Inflammatory macrophage (primary cell): ENCODE data around the gene CHEK2.
"Not testable (repeated sequence)": the region's sequence is repeated elsewhere in the genome, so short reads cannot be mapped to it uniquely, and the experiment has no call there.

Source experiments
- DNase-seq, 2 donors: peaks; one replicate each; pipeline ENCODE4 v3.0.0-alpha.2; 2020 to 2022
- total RNA-seq, 18 experiments: gene quantifications; one replicate each; lab custom pipeline; 2026; ENCODE audit warnings: mixed read lengths in 6 of 18, inconsistent platforms in 2 of 18; lab: John Stamatoyannopoulos, UW

Gene CHEK2
- total RNA-seq = 8.9 to 24.6 (median 18.1) reads per million in 18 experiments

DNA sequence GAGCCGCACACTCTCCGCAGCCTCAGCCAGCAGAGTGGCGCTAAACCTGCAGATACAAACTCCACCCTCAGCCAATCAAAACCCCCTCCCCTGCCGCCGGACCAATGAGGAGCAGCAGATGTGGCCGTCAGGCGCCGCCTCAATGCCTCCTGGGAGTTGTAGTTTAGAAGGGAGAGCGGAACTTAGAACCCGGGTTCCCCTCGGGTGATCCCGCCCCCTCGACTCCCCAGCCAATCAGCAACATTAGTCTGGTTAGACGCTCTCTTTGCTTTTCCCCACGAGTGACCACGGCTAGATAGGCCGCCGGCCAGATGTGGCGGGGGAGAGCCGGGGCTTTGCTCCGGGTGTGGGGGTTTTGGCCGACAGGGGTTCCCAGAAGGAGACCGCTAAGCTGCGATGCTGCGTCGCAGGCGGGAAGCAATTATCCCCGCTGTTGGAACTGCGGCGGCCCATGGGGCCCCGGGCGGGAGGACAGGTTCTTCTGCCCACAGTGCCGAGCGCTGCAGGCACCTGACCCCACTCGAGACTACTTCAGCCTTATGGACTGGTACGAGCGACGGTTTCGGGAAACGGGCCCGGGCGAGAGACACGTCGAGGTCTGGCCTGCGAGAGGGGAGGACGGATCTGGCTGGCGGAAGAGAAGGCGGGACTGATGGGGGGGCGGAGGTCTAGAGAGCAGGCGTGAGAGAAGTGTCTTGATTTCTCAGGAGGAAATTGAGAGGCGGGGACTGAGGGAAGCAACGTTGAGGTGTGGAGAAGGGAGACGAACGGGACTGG lies at the start of gene CHEK2, which contains the start of gene HSCB:
Gene CHEK2, minus strand, starts transcription at position 36 of the 777 bp plus-strand sequence. CDS start 7,099 bp downstream, outside the sequence.
Gene HSCB, plus strand, starts transcription at position 255 of the 777 bp plus-strand sequence. Its CDS starts 57 bp downstream, at position 312.
- DNase-seq = peak; percentile 99

DNA sequence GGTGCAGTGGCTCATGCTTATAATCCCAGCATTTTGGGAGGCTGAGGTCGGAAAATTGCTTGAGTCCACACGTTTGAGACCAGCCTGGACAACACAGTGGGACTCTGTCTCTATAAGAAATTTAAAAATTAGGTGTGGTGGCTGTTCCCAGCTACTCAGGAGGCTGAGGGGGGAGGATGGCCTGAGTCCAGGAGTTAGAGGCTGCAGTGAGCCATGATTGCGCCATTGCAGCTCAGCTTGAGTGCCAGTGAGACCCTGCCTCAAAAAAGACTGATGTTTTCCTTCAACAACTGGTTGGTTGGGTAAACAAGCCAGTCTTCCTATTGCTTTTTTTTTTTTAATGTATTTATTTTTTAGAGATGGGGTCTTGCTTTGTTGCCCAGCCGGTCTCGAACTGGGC lies 49.5 kb upstream of the CHEK2 start:
- DNase-seq = no peak

DNA sequence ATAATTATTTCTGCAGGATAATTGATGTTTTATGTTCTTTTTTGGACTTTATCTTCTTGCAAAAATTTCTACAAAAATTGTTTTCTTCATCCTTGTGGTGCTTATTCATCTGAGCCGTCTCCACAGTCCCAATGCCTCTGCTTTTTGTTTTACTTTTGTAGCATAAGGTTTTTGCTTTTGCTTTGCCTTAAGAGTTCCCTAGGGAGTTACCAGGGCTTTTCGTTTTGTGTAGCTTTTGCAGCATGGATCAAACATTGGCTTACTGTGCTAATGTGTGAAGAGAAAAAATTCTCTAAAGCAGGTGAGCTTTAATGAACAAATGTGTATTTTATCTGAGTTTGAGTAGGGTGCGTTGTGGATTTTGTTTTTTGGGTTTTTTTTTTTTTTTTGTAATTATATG lies 47.0 kb upstream of the CHEK2 start:
- DNase-seq = no peak

DNA sequence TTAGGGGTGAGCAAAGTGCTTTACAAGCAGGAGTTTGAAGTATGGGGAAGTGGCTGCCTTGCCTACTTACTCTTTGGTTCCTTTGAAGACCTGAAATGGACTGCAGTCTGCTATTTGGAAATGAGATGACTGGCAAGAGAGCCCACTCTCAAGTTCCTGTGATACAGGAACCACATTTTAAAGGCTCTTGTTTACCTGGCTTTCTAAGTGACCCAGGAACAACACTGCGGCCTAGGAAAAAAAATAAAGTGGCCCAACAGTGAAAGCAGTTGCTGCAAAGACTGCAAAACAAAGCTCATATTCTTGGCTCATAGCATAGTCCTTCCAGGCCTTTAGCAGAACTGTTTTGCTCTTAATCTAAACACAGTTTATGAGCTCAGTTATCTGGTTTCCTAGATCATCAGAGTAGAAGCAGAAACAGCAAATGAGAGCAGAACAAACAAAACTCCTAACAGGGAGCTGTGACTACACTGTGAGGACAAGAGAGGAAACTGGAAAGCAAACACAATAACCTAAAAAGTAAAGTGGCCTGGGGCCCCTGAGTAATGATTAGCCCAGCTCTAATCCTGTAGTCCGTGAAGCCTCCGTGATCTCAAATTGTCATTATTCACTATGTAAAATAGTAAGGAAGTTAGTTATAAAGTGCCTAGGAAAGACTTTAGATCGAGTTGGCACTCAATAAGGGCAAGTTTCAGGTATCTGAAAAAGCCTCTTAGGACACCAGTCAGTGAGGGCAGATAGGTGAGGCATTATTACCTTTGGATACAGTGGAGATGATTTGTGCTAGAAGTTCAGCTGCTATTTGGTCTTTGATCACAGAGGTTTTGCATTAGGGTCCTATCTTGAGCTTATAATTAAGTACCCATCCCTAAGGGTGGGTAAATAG lies 42.4 kb upstream of the CHEK2 start:
- peak in 1 of 2 donors; percentile 26 for DNase-seq

DNA sequence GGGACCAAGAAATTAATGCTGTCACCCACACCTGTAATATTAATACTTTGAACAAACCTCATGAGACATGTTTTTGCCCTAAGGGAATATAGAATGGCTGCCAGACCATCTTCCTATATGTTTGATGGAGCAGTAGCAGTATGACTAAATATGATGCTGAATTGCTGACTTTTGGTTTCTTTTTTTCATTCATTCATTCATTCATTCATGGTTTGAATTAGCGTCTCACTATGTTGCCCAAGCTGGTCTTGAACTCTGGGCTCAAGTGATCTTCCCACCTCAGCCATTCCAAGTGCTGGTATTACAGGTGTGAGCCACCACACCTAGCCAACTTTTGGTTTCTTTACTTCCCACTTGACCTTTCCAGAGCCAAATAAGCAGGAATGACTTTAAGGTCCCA lies 38.7 kb upstream of the CHEK2 start:
- no peak for DNase-seq

DNA sequence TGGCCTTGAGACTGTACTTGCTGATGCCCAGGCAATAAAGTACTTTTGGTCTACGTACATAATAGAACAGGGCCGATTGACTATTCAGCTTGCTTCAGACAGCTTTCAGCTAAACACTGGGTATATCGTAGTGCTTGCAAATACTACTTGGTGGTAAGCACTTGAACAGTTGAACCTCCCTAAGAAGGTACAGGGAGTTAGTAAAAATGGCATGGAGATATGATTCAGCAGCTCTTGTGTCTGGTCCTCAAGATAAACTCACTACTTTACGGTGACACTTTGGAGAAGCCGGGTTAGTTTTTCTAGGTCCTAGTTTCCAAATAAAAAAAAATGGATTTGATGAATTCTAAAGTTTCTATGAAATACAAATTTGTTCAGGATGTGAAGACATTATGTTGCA lies 38.2 kb upstream of the CHEK2 start:
- DNase-seq = no peak

DNA sequence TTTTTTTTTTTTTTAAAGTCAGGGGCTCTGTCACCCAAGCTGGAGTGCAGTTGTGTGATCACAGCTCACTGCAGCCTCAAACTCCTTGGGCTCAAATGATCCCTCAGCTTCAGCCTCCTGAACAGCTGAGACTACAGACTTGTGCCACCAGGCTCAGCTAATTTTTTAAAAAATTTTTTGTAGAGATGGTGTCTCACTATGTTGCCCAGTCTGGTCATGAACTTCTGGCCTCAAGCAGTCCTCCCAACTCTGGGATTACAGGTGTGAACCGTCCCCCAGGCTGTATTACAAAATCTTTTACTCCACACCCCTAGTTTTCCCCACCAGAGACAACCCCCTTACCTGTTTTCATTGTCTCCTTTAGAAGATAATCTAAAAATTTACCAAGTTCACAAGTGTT lies 32.8 kb upstream of the CHEK2 start:
- DNase-seq = no peak

DNA sequence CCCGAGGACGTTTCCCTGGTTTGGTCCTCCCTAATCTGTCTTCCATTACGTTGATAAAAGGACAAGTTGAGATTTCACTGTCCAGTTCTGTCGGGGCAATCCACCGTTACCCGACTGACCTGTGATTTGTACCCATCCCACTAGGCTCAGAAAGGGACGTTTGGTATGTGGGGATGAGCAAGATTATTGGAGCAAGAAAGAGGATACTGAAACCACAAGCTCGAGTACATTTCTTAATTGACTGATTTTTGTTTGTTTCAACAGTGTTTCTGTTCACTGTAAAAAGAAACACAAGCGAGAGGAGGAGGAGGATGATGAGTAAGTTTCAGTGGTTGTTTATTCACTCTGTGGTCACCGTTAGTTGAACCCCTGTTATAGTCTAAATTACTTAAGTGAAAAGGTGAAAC lies 31.8 kb upstream of the CHEK2 start:
- peak; percentile 21 to 47 for DNase-seq

DNA sequence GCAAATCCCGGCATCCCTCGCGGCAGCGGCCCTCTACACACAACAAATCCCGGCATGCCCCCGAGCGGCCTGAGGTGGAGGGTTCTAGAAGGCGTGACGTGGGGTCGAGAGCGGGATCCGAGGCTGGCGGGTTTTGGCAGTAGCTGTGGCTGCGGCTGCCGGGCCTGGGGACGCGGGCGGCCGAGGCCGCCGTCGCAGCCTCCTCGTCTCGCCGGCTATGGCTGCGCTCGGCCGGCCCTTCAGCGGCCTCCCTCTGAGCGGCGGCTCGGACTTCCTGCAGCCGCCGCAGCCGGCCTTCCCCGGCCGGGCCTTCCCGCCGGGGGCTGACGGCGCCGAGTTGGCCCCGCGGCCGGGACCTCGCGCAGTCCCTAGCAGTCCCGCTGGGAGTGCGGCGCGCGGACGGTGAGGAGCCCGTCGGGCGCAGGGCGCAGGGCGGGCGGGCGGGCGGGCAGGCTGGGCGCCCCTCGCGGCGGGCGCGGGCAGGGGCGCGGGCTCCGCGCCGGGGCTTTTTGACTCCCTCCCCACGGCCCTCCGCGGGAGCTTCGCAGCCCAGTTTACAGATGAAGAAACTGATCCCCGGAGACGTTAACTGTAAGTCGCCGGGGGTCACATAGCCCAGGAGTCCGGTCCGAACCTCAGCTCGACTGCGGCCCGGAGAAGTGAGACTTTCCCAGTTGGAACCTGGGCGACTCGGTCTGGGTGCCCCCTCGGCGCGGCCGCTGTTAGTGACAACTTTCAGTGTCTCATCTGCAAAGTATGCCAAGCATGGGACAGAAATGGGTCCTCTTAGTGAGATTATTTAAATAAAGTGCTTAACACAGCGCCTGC lies 31.2 kb upstream of the CHEK2 start, which contains the start of gene CCDC117:
Gene CCDC117, plus strand, starts transcription at position 63 of the 828 bp plus-strand sequence. Its CDS starts 155 bp downstream, at position 218.
- peak; percentile 92 to 95 for DNase-seq

DNA sequence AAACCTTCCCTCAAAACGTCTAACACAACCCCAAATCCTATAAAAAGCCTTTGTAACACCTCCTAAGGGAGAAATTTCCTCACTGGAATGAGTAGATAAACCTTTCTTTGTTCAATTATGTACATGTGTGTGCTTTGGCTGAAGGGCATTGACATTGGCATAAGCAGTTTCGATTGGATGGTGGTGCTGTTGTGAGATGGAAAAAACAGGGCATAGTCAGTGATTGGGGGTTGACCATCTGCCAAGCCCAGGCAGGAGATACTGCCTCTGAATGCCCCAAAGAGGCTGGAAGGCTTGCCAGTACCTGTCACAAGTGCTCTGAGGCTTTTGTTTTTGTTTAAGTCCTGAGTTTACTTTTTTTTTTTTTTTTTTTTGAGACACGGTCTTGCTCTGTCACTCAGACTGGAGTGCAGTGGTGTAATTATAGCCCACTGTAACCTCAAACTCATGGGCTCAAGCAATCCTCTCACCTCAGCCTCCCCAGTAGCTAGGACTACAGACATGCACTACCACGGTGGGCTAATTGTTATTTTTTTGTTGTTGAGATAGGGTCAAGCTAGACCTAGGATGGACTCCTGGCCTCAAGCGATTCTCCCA lies 29.7 kb upstream of the CHEK2 start:
- no peak for DNase-seq

DNA sequence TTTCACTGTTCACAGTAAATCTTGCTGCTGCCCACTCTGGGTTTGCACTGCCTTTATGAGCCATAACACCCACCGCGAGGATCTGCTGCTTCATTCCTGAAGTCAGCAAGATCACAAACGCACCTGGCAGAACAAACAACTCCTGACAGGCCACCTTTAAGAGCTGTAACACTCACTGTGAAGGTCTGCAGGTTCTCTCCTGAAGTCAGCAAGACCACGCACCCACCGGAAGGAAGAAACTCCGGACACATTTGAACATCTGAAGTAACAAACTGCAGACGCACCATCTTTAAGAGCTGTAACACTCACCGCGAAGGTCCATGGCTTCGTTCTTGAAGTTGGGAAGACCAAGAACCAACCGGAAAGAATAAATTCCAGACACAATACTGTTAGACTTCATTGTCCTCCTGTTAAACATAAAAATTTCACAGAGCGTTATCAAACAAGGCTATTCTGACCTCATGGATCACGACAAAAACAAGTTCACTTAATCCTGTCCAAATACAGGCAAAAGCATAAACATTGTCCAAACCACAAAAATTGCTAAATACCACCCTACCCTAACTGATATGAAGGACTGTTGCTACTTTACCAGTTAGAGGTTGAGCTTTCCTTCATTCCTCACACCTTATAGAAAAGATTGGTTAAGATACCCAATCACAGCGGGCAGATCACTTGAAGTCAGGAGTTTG lies 27.9 kb upstream of the CHEK2 start:
- no peak for DNase-seq

DNA sequence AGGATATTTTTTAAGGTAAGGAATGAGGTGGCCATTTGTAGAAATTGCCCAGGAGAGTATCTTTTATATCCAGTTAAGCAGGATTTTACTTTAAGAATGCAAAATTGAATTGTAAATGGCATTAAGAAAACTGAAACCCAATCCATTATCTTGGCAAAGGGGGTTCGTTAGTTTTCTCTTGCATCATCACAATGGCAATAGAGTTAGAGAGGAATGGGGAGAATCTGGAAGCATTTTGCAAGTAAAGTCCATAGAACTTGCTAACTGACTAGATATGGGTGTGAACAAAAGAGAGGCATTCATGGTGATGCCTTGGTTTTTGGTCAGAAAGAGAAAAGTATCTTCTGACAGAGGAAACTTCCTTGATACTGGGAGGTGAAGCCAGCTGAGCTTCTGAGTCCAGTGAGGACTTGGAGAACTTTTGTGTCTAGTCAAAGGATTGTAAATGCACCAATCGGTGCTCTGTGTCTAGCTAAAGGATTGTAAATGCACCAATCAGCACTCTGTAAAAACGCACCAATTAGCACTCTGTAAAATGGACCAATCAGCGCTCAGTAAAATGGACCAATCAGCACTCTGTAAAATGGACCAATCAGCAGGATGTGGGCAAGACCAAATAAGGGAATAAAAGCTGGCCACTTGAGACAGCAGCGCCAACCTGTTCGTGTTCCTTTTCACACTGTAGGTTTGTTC lies 27.2 kb upstream of the CHEK2 start:
- no peak for DNase-seq

DNA sequence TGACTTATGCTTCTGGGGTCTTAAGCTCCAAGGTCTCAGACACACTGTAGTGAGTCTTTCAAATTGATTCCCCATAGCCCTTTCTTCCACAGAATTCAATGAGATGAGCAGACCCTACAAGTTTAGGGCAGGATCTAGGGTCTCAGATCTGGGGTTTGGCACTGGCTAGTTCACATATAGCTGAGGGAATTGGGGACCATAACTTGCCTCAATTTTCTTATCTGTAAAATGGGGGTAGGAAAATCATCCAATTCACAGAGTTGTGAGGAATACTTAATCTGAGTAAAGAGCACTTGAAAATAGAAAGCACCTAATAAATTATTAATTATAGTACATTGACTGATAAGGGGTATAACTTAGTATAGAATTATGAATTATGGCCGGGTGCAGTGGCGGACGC lies 25.0 kb upstream of the CHEK2 start:
- no peak for DNase-seq

DNA sequence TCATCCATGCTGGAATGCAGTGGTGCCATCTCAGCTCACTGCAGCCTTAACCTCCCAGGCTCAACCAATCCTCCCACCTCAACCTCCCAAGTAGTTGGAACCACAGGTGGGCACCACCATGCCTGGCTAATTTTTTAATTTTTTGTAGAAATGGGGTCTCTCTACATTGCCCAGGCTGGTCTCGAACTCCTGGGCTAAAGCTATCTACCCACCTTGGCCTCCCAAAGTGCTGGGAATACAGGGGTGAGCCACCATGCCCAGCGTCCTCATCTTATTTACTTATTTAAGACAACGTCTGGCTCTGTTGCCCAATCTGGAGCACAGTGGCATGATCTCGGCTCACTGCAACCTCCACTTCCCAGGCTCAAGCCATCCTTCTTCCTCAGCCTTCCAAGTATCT lies 20.4 kb upstream of the CHEK2 start:
- not testable (repeated sequence) for DNase-seq

DNA sequence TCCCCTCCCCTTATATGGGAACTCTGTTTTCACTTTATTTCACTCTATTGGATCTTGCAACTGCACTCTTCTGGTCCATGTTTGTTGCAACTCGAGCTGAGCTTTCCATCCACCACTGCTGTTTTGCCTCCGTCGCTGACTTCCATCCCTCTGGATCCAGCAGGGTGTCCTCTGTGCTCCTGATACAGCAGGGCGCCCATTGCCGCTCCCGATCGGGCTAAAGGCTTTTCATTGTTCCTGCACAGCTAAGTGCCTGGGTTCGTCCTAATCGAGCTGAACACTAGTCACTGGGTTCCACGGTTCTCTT lies 19.8 kb upstream of the CHEK2 start:
- DNase-seq = no peak

DNA sequence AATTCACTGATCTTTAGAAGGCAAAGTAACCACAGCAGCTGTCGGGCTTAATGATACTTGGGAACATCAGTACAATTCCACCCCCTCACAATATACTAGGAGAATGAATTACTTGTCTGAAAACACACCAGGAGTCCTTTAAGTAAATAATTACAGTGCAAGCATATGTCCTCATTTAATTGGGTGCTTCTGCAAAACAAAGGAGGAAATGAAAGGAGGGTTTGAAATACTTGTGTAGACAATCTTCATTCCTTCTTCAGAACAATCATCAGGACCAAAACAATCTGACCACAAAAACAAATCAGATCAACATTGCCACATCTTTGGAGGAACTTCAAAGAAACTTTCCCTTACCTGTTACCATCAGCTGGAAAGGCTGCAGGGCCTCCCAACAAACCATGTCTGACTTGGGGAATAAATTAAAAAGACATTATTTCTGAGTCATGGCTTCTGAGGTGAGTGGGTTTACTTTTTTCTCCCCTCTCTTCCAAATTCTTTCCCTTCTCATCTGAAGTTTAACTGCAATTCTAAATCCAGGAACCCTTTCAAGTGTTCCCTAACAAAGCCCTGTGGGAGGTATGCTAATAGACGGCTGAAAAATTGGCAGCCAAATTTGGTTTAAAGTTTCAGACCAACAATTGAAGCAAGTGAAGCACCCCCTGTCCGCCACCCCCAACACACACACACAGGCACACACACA lies 18.4 kb upstream of the CHEK2 start:
- DNase-seq = peak; percentile 7 to 42

DNA sequence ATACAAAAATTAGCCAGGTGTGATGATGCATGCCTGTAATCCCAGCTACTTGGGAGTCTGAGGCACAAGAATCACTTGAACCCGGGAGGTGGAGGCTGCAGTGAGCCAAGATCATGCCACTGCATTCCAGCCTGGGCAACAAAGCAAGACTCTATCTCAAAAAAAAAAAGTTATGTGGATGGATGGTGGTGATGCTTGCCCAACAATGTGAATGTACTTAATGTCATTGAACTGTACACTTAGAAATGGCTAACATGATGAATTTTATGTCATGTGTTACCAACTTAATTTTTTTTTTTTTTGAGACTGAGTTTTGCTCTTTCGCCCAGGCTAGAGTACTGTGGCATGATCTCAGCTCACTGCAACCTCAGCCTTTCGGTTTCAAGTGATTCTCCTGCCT lies 12.9 kb upstream of the CHEK2 start:
- DNase-seq = not testable (repeated sequence)

DNA sequence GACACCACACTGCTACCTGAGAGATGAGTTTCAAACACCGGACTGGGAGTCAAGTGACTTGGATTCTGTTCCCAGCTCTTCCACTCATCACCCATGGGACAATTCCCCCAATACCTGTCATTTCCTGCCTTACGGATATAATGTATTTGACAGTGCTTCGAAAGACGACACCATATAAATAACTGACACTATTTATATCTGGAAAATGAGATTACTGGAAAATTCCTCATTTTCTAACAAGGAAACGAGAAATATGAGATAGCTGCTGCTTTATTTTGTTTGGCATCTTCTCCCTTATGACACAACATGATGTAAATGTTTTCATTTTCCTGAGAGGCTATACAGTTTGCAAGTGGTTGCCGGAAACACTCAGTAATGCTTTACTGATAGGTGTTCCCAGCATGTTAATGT lies 8.9 kb upstream of the CHEK2 start:
- no peak for DNase-seq

DNA sequence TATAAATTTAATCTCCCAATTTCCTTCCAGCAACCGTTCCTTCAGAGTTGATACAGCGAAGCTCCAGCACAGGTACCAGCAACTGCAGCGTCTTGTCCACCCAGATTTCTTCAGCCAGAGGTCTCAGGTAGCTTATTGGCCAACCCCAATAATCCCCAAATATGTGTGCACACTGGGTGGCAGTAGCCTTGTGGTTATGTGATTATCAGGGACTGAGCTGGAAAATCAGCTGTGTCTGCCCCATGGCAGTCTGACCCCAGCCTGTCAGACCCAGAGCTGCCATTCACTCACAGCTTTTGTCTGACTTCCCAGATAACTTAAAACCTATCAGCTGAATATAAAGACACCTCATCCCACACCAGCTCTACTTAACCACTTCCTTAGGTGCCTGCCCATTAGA lies 2.2 kb upstream of the CHEK2 start:
- no peak for DNase-seq

DNA sequence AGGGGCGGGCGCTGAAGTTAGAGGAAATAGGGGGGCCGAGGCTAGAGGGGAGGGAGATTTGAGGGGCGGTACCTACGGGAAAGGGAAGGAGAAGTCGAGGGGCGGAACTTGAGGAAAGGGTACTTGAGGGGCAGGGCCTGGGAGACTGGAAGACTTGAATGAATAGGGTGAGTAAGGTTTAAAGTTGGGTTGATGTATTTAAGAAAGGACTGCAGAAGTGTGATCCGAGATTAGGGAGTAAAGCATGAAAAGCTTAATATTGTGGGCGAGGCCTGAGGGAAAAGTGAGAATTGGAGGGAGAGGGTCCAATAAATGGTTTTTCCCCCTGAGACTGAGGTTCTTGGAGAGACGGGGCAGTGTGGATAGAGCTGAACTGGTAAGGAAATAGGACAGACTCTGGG lies 942 bp upstream of the CHEK2 start:
- DNase-seq = no peak
